ENCODE results near the gene KIF16B. TPM values are rescaled to one million over a fixed set of nuclear protein-coding genes. Genes with fewer than 3 reads are reported as not detected.

KIF16B gene
- total RNA-seq, 1 donor from 2014 or later = 9.1 TPM

DNA sequence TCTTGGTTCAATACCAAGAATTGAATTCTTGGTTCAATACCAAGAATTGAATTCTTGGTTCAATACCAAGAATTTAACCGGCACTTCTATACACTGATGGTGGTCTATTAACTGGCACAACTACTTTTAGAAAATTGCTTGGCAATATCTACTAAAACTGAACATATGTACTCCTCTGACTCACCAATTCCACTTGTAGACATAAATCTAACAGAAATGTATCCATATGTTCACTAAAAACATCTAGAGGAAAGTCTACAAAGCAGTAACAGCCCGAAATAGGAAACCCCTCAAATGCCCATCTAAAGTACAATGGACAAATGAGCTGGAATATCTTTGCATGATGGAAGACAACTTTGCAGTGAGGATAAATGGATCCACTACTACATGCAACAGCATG is 71.9 kb downstream of the KIF16B start:
- Mint-ChIP-seq H3K36me3 (ENCODE audit: low read depth) (peaks cover 49% of the 10 kb centered on the region), H3K9me3 (no peaks in the 10 kb centered on the region), H3K27ac (no peak overlapping the region), H3K27me3 (no peaks in the 10 kb centered on the region), H3K4me3 (no peak overlapping the region), H3K4me1 (peaks cover 4% of the 10 kb centered on the region)
- intact Hi-C loops (cut with micrococcal nuclease) = no loop called here
- no peak for DNase-seq
- TF ChIP-seq, protein P1, sequence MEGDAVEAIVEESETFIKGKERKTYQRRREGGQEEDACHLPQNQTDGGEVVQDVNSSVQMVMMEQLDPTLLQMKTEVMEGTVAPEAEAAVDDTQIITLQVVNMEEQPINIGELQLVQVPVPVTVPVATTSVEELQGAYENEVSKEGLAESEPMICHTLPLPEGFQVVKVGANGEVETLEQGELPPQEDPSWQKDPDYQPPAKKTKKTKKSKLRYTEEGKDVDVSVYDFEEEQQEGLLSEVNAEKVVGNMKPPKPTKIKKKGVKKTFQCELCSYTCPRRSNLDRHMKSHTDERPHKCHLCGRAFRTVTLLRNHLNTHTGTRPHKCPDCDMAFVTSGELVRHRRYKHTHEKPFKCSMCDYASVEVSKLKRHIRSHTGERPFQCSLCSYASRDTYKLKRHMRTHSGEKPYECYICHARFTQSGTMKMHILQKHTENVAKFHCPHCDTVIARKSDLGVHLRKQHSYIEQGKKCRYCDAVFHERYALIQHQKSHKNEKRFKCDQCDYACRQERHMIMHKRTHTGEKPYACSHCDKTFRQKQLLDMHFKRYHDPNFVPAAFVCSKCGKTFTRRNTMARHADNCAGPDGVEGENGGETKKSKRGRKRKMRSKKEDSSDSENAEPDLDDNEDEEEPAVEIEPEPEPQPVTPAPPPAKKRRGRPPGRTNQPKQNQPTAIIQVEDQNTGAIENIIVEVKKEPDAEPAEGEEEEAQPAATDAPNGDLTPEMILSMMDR (IDR thresholded peaks at IDR 0.05) = no peak
- ChIA-PET CTCF (no interaction called here), POLR2A (no interaction called here)
- no peak for ATAC-seq (ENCODE audit: low read depth)

- no peak for ATAC-seq (ENCODE audit: low read depth)
Measured at GRCh38 chr20:16500197-16500596, 73.1 kb downstream of the KIF16B start.

DNA sequence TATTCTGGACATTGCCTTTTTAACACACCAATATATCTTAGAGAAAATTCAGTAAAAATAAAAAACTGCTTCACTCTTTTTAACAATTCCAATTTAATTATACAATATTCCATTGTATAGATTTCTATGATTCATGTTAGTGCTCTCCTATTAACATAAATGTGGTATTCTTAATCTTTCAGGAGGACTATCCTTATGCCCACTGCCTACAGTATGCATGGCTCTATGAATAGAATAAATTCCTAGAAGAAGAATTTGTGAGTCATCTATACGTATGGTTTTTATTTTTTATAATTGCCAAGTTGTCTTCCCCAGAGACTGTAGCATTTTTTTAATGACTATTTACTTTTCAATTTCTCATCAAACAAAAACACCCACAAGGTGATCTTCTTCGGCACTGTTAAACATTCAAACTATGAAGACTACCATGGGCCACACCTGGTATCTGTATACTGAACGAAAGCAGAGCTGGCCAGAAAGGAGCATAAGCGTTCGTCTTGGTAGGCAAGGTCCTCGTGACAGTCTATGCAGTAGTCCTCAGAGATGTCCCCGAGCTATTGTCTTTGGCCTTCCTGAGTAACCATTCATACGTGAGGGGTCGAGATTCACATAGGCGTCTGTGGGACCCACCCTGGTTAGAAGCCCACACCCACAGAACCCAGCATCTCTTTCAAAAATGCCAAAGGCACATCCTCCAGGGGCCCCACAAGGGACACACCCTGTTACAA is 74.6 kb downstream of the KIF16B start:
- no peaks in the 10 kb centered on the region for H3K27me3 Mint-ChIP-seq
- intact Hi-C loops (cut with micrococcal nuclease) = no loop called here
- peaks cover 50% of the 10 kb centered on the region for H3K36me3 Mint-ChIP-seq (ENCODE audit: low read depth)
- ATAC-seq (ENCODE audit: low read depth) (no peak), DNase-seq (no peak)
- no peak overlapping the region for H3K27ac Mint-ChIP-seq
- TF ChIP-seq, protein P1 (IDR thresholded peaks at IDR 0.05) = no peak
- CTCF ChIA-PET = no interaction called here
- no peaks in the 10 kb centered on the region for H3K4me1 Mint-ChIP-seq
- no peaks in the 10 kb centered on the region for H3K9me3 Mint-ChIP-seq
- H3K4me3 Mint-ChIP-seq = no peak overlapping the region
- POLR2A ChIA-PET = no interaction called here

More at GRCh38 chr20:16500197-16500596, 73.1 kb downstream of the KIF16B start:
- POLR2A ChIA-PET = no interaction called here
- DNase-seq = no peak
- Mint-ChIP-seq H3K36me3 (ENCODE audit: low read depth) (peaks cover 52% of the 10 kb centered on the region), H3K27ac (no peak overlapping the region), H3K4me3 (no peak overlapping the region), H3K9me3 (no peaks in the 10 kb centered on the region), H3K27me3 (no peaks in the 10 kb centered on the region), H3K4me1 (no peaks in the 10 kb centered on the region)
- TF ChIP-seq, protein P1 (IDR thresholded peaks at IDR 0.05) = no peak
- CTCF ChIA-PET = no interaction called here
- intact Hi-C loops (cut with micrococcal nuclease) = no loop called here

GRCh38 chr20:16497896-16498295 is 75.4 kb downstream of the KIF16B start:
- H3K27me3 Mint-ChIP-seq = no peaks in the 10 kb centered on the region
- POLR2A ChIA-PET = no interaction called here
- CTCF ChIA-PET = no interaction called here

GRCh38 chr20:16493486-16493885 is 79.8 kb downstream of the KIF16B start:
- no peaks in the 10 kb centered on the region for H3K27me3 Mint-ChIP-seq
- peaks cover 39% of the 10 kb centered on the region for H3K36me3 Mint-ChIP-seq (ENCODE audit: low read depth)
- ChIA-PET POLR2A (no interaction called here), CTCF (no interaction called here)
- intact Hi-C loops (cut with micrococcal nuclease) = no loop called here
- H3K4me1 Mint-ChIP-seq = peaks cover 19% of the 10 kb centered on the region
- DNase-seq (no peak), ATAC-seq (ENCODE audit: low read depth) (no peak)
- no peak overlapping the region for H3K27ac Mint-ChIP-seq
- H3K9me3 Mint-ChIP-seq = no peaks in the 10 kb centered on the region
- TF ChIP-seq, protein P1 (IDR thresholded peaks at IDR 0.05) = no peak
- no peak overlapping the region for H3K4me3 Mint-ChIP-seq

More at GRCh38 chr20:16497896-16498295, 75.4 kb downstream of the KIF16B start:
- intact Hi-C loops (cut with micrococcal nuclease) = no loop called here
- Mint-ChIP-seq H3K9me3 (no peaks in the 10 kb centered on the region), H3K36me3 (ENCODE audit: low read depth) (peaks cover 48% of the 10 kb centered on the region), H3K4me3 (no peak overlapping the region), H3K4me1 (no peaks in the 10 kb centered on the region), H3K27ac (no peak overlapping the region)
- TF ChIP-seq, protein P1 (IDR thresholded peaks at IDR 0.05) = no peak
- ATAC-seq (ENCODE audit: low read depth) (no peak), DNase-seq (no peak)

All from activated B cell treated with CpG ODN at 0.5 μM for 24 hours (primary cell).